HepG2 (cell line): ENCODE results near the gene MIF. TPM values are rescaled to one million over a fixed set of nuclear protein-coding genes. Genes with fewer than 3 reads are reported as not detected.

Source experiments
- BORCS8-MEF2B ChIP-seq: sonication (generic); formaldehyde crosslinking; IDR thresholded peaks from 2 replicates; pipeline ENCODE4 v1.8.0; 2022; ENCODE audit warnings: mild to moderate bottlenecking, missing genetic modification reagents
- CHD2 ChIP-seq: IDR thresholded peaks from 2 replicates; pipeline ENCODE4 v1.6.1; 2011; ENCODE audit warnings: low read depth, low read length, improper control_type of control experiment
- GATA4 ChIP-seq: sonication (generic); IDR thresholded peaks from 2 replicates; pipeline ENCODE4 v1.6.1; 2016; ENCODE audit warnings: antibody characterized with exemption, low read depth, borderline replicate concordance
- HIVEP1 ChIP-seq: sonication (generic); formaldehyde crosslinking; IDR thresholded peaks from 2 replicates; pipeline ENCODE4 v1.4.0; 2020; ENCODE audit warnings: mild to moderate bottlenecking, missing genetic modification reagents
- RXRA ChIP-seq: sonication (generic); formaldehyde crosslinking; IDR thresholded peaks from 2 replicates; pipeline ENCODE4 v1.5.1; 2020; ENCODE audit warnings: missing genetic modification reagents
- YEATS4 ChIP-seq: sonication (generic); formaldehyde crosslinking; IDR thresholded peaks from 2 replicates; pipeline ENCODE4 v1.4.0; 2020; ENCODE audit warnings: missing genetic modification reagents, borderline replicate concordance
- ZNF501 ChIP-seq: sonication (generic); formaldehyde crosslinking; IDR thresholded peaks from 2 replicates; pipeline ENCODE4 v1.5.1; 2020; ENCODE audit warnings: mild to moderate bottlenecking, moderate library complexity, missing genetic modification reagents
- ZNF629 ChIP-seq: sonication (generic); formaldehyde crosslinking; conservative IDR thresholded peaks from 2 replicates; pipeline ENCODE4 v1.5.0; 2020; ENCODE audit warnings: missing genetic modification reagents
- ZNF850 ChIP-seq: sonication (generic); formaldehyde crosslinking; conservative IDR thresholded peaks from 2 replicates; pipeline ENCODE4 v1.9.0; 2021; ENCODE audit warnings: mild to moderate bottlenecking, missing genetic modification reagents
- polyA plus RNA-seq, 8 experiments: library from polyadenylated mRNA; depleted of rRNA in 3 of 8; stranded (reverse) in 7 of 8; unstranded in 1 of 8; fragments of >200 nt; fragmentation: Illumina TruSeq in 4 of 8; extraction: Trizol in 4 of 8; gene quantifications; 2 replicates each; pipeline versions ENCODE4 v1.2.1 to v1.2.3, GENCODE V29; 2011 to 2016; ENCODE audit warnings: low read depth in 4 of 8, missing spikeins in 1 of 8, mixed read lengths in 1 of 8; ENCODE audit not compliant: insufficient read depth in 1 of 8
- total RNA-seq, 5 experiments: library from RNA; depleted of rRNA; stranded (reverse); fragments of >200 nt; fragmentation: Illumina TruSeq; extraction: Trizol; gene quantifications; 2 replicates each; pipeline ENCODE4 v1.2.3, GENCODE V29; 2016; ENCODE audit warnings: low read depth in 1 of 5
- TF ChIP-seq, protein P1 (sequence below): sonication (generic); formaldehyde crosslinking; conservative IDR thresholded peaks from 2 replicates; pipeline ENCODE4 v1.8.0; 2022; ENCODE audit warnings: missing genetic modification reagents
- TF ChIP-seq, protein P2 (sequence below): sonication (generic); formaldehyde crosslinking; IDR thresholded peaks from 2 replicates; pipeline ENCODE4 v1.5.0; 2020; ENCODE audit warnings: missing genetic modification reagents, mild to moderate bottlenecking, borderline replicate concordance

Gene MIF
- total and polyA plus RNA-seq, 2 of the 13 experiments (the other 11 are each of a cell fraction or from before 2014, with no cell fraction given) = 634 to 675 TPM

DNA sequence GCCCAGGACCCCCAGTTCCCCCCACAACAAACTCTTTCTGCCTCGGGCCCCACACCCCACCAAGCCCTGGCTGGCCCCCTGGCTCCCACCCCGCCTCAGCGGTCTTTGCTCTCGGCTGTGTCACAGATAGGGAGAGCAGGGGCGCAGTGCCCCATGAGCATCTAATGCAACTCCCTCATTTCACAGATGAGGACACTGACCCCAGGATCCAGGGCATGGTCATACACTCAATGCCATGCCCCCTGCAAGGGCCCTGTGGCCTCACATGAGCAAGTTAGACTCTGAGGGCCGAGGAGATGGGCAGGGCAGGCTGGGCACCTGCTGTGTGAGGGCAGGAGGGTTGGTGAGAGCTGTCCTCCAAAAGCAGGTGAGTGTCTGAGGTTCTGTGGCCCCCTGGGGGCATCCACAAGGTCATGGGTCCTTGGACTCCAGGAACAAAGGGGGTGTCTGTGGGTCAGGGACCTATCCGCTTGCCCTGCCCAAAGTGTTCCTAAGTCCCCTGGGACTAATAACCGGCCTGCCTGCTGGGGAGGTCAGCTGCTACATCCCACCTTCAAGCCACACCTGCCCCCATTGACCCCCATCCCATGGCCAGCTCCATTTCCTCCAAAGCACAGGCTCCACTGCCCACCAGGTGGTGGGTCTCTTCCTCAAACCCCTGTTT lies 2.5 kb downstream of the MIF start (continued):
- TF ChIP-seq CHD2 (no peak), ZNF629 (CRISPR knock-in tag) (0 out of 2 replicates have a peak, but pooled peaks have one; percentile 2), RXRA (CRISPR knock-in tag) (peak; percentile 26; the same call in 1 of the 2 replicates), GATA4 (no peak), BORCS8-MEF2B (CRISPR knock-in tag) (no peak; the same call in 1 of the 2 replicates), ZNF501 (peak; percentile 37; the same call in 1 of the 2 replicates), HIVEP1 (CRISPR knock-in tag) (no peak), ZNF850 (CRISPR knock-in tag) (no peak), YEATS4 (CRISPR knock-in tag) (no peak)
- TF ChIP-seq, protein P1, sequence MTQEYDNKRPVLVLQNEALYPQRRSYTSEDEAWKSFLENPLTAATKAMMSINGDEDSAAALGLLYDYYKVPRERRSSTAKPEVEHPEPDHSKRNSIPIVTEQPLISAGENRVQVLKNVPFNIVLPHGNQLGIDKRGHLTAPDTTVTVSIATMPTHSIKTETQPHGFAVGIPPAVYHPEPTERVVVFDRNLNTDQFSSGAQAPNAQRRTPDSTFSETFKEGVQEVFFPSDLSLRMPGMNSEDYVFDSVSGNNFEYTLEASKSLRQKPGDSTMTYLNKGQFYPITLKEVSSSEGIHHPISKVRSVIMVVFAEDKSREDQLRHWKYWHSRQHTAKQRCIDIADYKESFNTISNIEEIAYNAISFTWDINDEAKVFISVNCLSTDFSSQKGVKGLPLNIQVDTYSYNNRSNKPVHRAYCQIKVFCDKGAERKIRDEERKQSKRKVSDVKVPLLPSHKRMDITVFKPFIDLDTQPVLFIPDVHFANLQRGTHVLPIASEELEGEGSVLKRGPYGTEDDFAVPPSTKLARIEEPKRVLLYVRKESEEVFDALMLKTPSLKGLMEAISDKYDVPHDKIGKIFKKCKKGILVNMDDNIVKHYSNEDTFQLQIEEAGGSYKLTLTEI = no peak
- TF ChIP-seq, protein P2, sequence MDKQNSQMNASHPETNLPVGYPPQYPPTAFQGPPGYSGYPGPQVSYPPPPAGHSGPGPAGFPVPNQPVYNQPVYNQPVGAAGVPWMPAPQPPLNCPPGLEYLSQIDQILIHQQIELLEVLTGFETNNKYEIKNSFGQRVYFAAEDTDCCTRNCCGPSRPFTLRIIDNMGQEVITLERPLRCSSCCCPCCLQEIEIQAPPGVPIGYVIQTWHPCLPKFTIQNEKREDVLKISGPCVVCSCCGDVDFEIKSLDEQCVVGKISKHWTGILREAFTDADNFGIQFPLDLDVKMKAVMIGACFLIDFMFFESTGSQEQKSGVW (CRISPR knock-in tag) = no peak
- TF ChIP-seq, all 625 proteins: peak for 38
